Memory B cell (primary cell): Measurements from ENCODE around the gene EPN1.

Experiments
- ATAC-seq: fragments of 150-1000 bp; cut with Tn5 transposase; 2 replicates; pipeline ENCODE4 v1.10.0; 2021; ENCODE audit warnings: low read depth, mild to moderate bottlenecking, moderate library complexity
- DNase-seq, 2 donors: peaks; one replicate each; pipeline ENCODE4 v3.0.0; 2022; ENCODE audit warnings: low spot score in 2 of 2
- H3K27ac Mint-ChIP-seq: one replicate; pipeline ENCODE4 v1.8.0; 2022; ENCODE audit warnings: mild to moderate bottlenecking, moderate library complexity, mixed read lengths
- H3K27me3 Mint-ChIP-seq: one replicate; pipeline ENCODE4 v1.8.0; 2022; ENCODE audit warnings: mixed read lengths
- H3K36me3 Mint-ChIP-seq: one replicate; pipeline ENCODE4 v1.8.0; 2022; ENCODE audit warnings: mild to moderate bottlenecking, mixed read lengths
- H3K4me1 Mint-ChIP-seq: one replicate; pipeline ENCODE4 v1.8.0; 2022; ENCODE audit warnings: mixed read lengths
- H3K4me3 Mint-ChIP-seq: one replicate; pipeline ENCODE4 v1.8.0; 2022; ENCODE audit warnings: mild to moderate bottlenecking, moderate library complexity, mixed read lengths
- H3K9me3 Mint-ChIP-seq: one replicate; pipeline ENCODE4 v1.8.0; 2022; ENCODE audit warnings: mixed read lengths

EPN1 gene

DNA sequence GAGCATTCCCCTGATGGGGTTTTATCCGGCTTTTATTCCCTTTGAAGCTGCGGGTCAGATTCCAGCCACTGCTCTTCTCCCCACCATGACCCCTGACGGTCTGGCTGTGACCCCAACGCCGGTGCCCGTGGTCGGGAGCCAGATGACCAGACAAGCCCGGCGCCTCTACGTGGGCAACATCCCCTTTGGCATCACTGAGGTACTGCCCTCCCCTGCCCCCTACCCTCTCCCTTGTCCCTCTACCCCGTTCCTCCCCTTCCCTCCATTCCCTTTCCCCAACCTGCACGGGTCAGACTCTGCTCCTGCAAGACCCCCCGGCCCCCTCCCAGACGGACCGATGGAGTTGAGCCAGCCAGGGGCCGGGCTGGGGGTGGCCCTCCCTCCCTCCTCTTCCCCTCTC lies 14.0 kb upstream of the EPN1 start:
- Mint-ChIP-seq H3K36me3 (peaks cover 32% of the 10 kb centered on the region), H3K4me3 (no peak overlapping the region), H3K9me3 (no peaks in the 10 kb centered on the region), H3K27me3 (no peaks in the 10 kb centered on the region), H3K4me1 (peaks cover 40% of the 10 kb centered on the region), H3K27ac (peak overlapping the region; percentile 88)
- ATAC-seq (no peak), DNase-seq (no peak)

- no peak for DNase-seq
- Mint-ChIP-seq H3K36me3 (peaks cover 32% of the 10 kb centered on the region), H3K27ac (peak overlapping the region; percentile 18), H3K9me3 (no peaks in the 10 kb centered on the region), H3K4me1 (peaks cover 40% of the 10 kb centered on the region), H3K27me3 (no peaks in the 10 kb centered on the region), H3K4me3 (peak overlapping the region; percentile 2)
- no peak for ATAC-seq
Observed at GRCh38 chr19:55661826-55662225, 13.2 kb upstream of the EPN1 start.

GRCh38 chr19:55663846-55664536 lies 11.0 kb upstream of the EPN1 start:
- Mint-ChIP-seq H3K36me3 (peaks cover 32% of the 10 kb centered on the region), H3K4me3 (no peak overlapping the region), H3K4me1 (peaks cover 28% of the 10 kb centered on the region), H3K27me3 (no peaks in the 10 kb centered on the region), H3K9me3 (no peaks in the 10 kb centered on the region), H3K27ac (no peak overlapping the region)
- ATAC-seq (no peak), DNase-seq (no peak)

GRCh38 chr19:55666343-55667005 lies 8.6 kb upstream of the EPN1 start:
- Mint-ChIP-seq H3K27me3 (no peaks in the 10 kb centered on the region), H3K9me3 (no peaks in the 10 kb centered on the region), H3K27ac (no peak overlapping the region), H3K36me3 (peaks cover 27% of the 10 kb centered on the region), H3K4me1 (peaks cover 34% of the 10 kb centered on the region), H3K4me3 (no peak overlapping the region)
- ATAC-seq, result no peak
- no peak for DNase-seq

DNA sequence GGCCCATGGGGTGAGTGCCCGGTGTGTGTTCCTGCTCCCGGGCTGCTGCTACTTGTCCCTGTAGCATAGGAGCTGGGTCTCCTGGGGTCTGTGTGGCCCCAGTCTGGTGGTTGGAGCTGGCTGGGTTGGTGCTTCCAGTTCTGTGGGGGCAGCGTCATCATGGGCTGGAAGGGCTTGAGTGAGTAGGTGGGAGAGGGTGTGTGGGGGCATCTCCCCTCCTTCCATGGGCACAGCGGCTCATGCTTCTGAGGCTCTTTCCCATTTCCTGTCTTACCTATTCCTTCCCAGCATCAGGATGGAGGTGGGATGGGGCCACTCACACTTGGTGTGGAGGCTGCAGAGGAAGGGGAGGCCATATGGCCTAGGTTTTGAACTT lies 8.0 kb upstream of the EPN1 start:
- H3K4me1 Mint-ChIP-seq, result peaks cover 33% of the 10 kb centered on the region
- H3K4me3 Mint-ChIP-seq, result no peak overlapping the region

DNA sequence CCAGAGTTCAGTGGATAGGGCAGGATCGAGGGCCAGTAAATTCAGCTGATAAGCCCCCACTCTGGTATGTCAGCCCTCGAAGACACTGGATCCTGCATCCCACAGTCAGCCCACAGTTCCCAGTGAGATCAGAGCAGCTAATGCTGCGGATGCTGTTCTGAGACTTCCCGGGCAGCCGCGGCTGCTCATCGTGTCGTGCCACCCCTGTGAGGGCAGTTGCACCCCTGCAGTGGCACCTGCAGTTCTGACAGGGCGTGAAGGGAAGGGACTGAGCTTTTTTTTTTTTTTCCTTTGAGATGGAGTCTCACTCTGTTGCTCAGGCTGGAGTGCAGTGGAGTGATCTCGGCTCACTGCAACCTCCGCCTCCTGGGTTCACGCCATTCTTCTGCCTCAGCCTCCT lies 7.5 kb upstream of the EPN1 start:
- no peaks in the 10 kb centered on the region for H3K9me3 Mint-ChIP-seq
- ATAC-seq, result no peak
- H3K27ac Mint-ChIP-seq, result no peak overlapping the region
- no peak for DNase-seq
- H3K4me1 Mint-ChIP-seq, result peaks cover 31% of the 10 kb centered on the region
- H3K27me3 Mint-ChIP-seq, result no peaks in the 10 kb centered on the region
- H3K36me3 Mint-ChIP-seq, result peaks cover 21% of the 10 kb centered on the region
- H3K4me3 Mint-ChIP-seq, result no peak overlapping the region

More for the DNA sequence above, 8.0 kb upstream of the EPN1 start:
- Mint-ChIP-seq H3K9me3 (no peaks in the 10 kb centered on the region), H3K36me3 (peaks cover 25% of the 10 kb centered on the region), H3K27ac (no peak overlapping the region), H3K27me3 (no peaks in the 10 kb centered on the region)
- no peak for DNase-seq
- ATAC-seq, result no peak

GRCh38 chr19:55667958-55668357 lies 7.1 kb upstream of the EPN1 start:
- Mint-ChIP-seq H3K4me1 (peaks cover 27% of the 10 kb centered on the region), H3K4me3 (no peak overlapping the region), H3K9me3 (no peaks in the 10 kb centered on the region), H3K27me3 (no peaks in the 10 kb centered on the region), H3K27ac (no peak overlapping the region), H3K36me3 (peaks cover 17% of the 10 kb centered on the region)
- DNase-seq (no peak), ATAC-seq (no peak)

GRCh38 chr19:55668603-55669348 lies 6.2 kb upstream of the EPN1 start:
- DNase-seq (no peak), ATAC-seq (no peak)
- H3K9me3 Mint-ChIP-seq, result no peaks in the 10 kb centered on the region
- H3K4me3 Mint-ChIP-seq, result no peak overlapping the region
- no peak overlapping the region for H3K27ac Mint-ChIP-seq
- H3K36me3 Mint-ChIP-seq, result peaks cover 9% of the 10 kb centered on the region
- peaks cover 24% of the 10 kb centered on the region for H3K4me1 Mint-ChIP-seq
- H3K27me3 Mint-ChIP-seq, result no peaks in the 10 kb centered on the region

- H3K27me3 Mint-ChIP-seq, result no peaks in the 10 kb centered on the region
- peaks cover 7% of the 10 kb centered on the region for H3K36me3 Mint-ChIP-seq
- DNase-seq (no peak), ATAC-seq (no peak)
- no peak overlapping the region for H3K27ac Mint-ChIP-seq
- no peak overlapping the region for H3K4me3 Mint-ChIP-seq
- H3K4me1 Mint-ChIP-seq, result peaks cover 28% of the 10 kb centered on the region
- H3K9me3 Mint-ChIP-seq, result no peaks in the 10 kb centered on the region
Observed at GRCh38 chr19:55669418-55670279, 5.4 kb upstream of the EPN1 start.

GRCh38 chr19:55670280-55671053 lies 4.6 kb upstream of the EPN1 start:
- Mint-ChIP-seq H3K27ac (peak overlapping the region; percentile 74), H3K4me1 (peaks cover 30% of the 10 kb centered on the region), H3K4me3 (no peak overlapping the region), H3K36me3 (peaks cover 8% of the 10 kb centered on the region), H3K9me3 (no peaks in the 10 kb centered on the region), H3K27me3 (no peaks in the 10 kb centered on the region)
- DNase-seq (no peak), ATAC-seq (no peak)

- Mint-ChIP-seq H3K36me3 (peaks cover 10% of the 10 kb centered on the region), H3K4me3 (no peak overlapping the region), H3K4me1 (peaks cover 35% of the 10 kb centered on the region), H3K27me3 (no peaks in the 10 kb centered on the region), H3K27ac (peak overlapping the region; percentile 74), H3K9me3 (no peaks in the 10 kb centered on the region)
- ATAC-seq (no peak), DNase-seq (no peak)
Observed at GRCh38 chr19:55671054-55671378, 4.0 kb upstream of the EPN1 start.

DNA sequence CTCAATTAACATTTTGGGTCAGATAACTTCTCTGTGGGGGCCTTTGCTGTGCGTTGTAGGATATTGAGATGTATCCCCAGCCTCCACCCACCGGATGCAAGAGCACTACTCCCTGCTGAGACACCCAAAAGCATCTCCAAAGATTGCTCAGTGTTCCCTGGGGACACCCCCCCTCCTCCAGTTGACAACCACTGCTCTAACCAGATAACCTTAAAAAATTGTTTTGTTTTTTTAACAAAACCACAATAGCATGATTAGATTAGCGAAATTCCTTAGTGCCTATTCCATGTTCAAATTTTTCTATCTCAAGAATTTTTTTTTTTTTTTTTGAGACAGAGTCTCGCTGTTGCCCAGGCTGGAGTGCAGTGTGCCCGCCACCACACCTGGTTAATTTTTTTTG lies 2.6 kb upstream of the EPN1 start:
- no peak for DNase-seq
- H3K36me3 Mint-ChIP-seq, result peaks cover 12% of the 10 kb centered on the region

GRCh38 chr19:55673465-55673864 lies 1.6 kb upstream of the EPN1 start:
- DNase-seq (no peak), ATAC-seq (no peak)
- no peak overlapping the region for H3K4me3 Mint-ChIP-seq
- no peaks in the 10 kb centered on the region for H3K27me3 Mint-ChIP-seq
- H3K9me3 Mint-ChIP-seq, result no peaks in the 10 kb centered on the region
- peaks cover 49% of the 10 kb centered on the region for H3K4me1 Mint-ChIP-seq
- H3K27ac Mint-ChIP-seq, result peak overlapping the region; percentile 80
- peaks cover 13% of the 10 kb centered on the region for H3K36me3 Mint-ChIP-seq

More for the DNA sequence above, 2.6 kb upstream of the EPN1 start:
- Mint-ChIP-seq H3K4me3 (no peak overlapping the region), H3K9me3 (no peaks in the 10 kb centered on the region), H3K27ac (peak overlapping the region; percentile 32), H3K27me3 (no peaks in the 10 kb centered on the region), H3K4me1 (peaks cover 41% of the 10 kb centered on the region)
- no peak for ATAC-seq
